Colonic mucosa (tissue), 4 donors: Measurements from ENCODE around the gene IMMP2L. TPM values are rescaled to one million over a fixed set of nuclear protein-coding genes. Genes with fewer than 3 reads are reported as not detected.

ENCODE experiments used
- DNase-seq: peaks from one replicate; pipeline ENCODE4 v3.0.0-alpha.2; 2020
- H3K27ac ChIP-seq: fragments of 200-600 bp; one replicate; pipeline ENCODE4 v1.8.0; 2021
- H3K27me3 ChIP-seq: fragments of 200-600 bp; one replicate; pipeline ENCODE4 v1.8.0; 2021
- H3K36me3 ChIP-seq: fragments of 200-600 bp; one replicate; pipeline ENCODE4 v1.8.0; 2021
- H3K4me1 ChIP-seq: fragments of 200-600 bp; one replicate; pipeline ENCODE4 v1.8.0; 2021; ENCODE audit warnings: mild to moderate bottlenecking
- H3K4me3 ChIP-seq: fragments of 200-600 bp; one replicate; pipeline ENCODE4 v1.8.0; 2021
- H3K9ac ChIP-seq, 2 donors: one replicate each; pipeline ENCODE4 v1.7.0; 2013; ENCODE audit warnings: control low read depth in 2 of 2, low read depth in 2 of 2, low read length in 2 of 2
- H3K9me3 ChIP-seq: fragments of 200-600 bp; one replicate; pipeline ENCODE4 v1.8.0; 2021
- CTCF ChIP-seq: fragments of 200-600 bp; IDR thresholded peaks from one replicate; pipeline ENCODE4 v1.8.0; 2022; ENCODE audit warnings: antibody characterized with exemption, mild to moderate bottlenecking
- intact Hi-C: fragments of 100-400 bp; cut with DNase I; formaldehyde crosslinking; loops from one replicate; pipeline ENCODE4 v1.14.1; 2022
- total RNA-seq, 2 donors: library from RNA; stranded (reverse); fragmentation: NEBNext Ultra II Directional in 1 of 2; extraction: Animal tissue kit (Norgen Biotek cat#: 25700) in 1 of 2; gene quantifications; one replicate each; pipeline ENCODE4 v1.2.1, GENCODE V29; 2021
- donor health status: healthy.
- donor health status: DM: no; HTN: no; CAD: no.
- donor health status: DM: no; HTN: no; CAD: no.

Gene IMMP2L
- total RNA-seq, 2 donors from 2014 or later, result 13.4 to 15.4 TPM

- no peak for DNase-seq
- H3K27me3 ChIP-seq, result no peaks in the 10 kb centered on the region
- no peak overlapping the region for H3K27ac ChIP-seq
- intact Hi-C loops, result no loop called here
- H3K9me3 ChIP-seq, result no peaks in the 10 kb centered on the region
- H3K4me3 ChIP-seq, result no peak overlapping the region
- no peaks in the 10 kb centered on the region for H3K4me1 ChIP-seq
- TF ChIP-seq CTCF, result no peak
- no peak overlapping the region for H3K9ac ChIP-seq
- H3K36me3 ChIP-seq, result no peaks in the 10 kb centered on the region
These were observed 337.7 kb downstream of the IMMP2L start for GRCh38 chr7:111224354-111225231.

GRCh38 chr7:111223802-111224253 is 338.5 kb downstream of the IMMP2L start:
- Histone ChIP-seq H3K9ac (no peak overlapping the region), H3K27ac (no peak overlapping the region), H3K36me3 (no peaks in the 10 kb centered on the region), H3K4me1 (no peaks in the 10 kb centered on the region), H3K4me3 (no peak overlapping the region), H3K9me3 (no peaks in the 10 kb centered on the region), H3K27me3 (no peaks in the 10 kb centered on the region)
- intact Hi-C loops, result no loop called here
- TF ChIP-seq CTCF, result no peak
- no peak for DNase-seq

GRCh38 chr7:111215550-111215949 is 346.7 kb downstream of the IMMP2L start:
- intact Hi-C loops, result no loop called here
- Histone ChIP-seq H3K9ac (no peak overlapping the region), H3K27me3 (no peaks in the 10 kb centered on the region), H3K4me3 (no peak overlapping the region), H3K9me3 (no peaks in the 10 kb centered on the region), H3K4me1 (no peaks in the 10 kb centered on the region), H3K27ac (no peak overlapping the region), H3K36me3 (no peaks in the 10 kb centered on the region)
- TF ChIP-seq CTCF, result no peak
- DNase-seq, result no peak

- H3K27ac ChIP-seq, result no peak overlapping the region
- no peak for TF ChIP-seq CTCF
- no peaks in the 10 kb centered on the region for H3K27me3 ChIP-seq
- H3K36me3 ChIP-seq, result no peaks in the 10 kb centered on the region
- no peaks in the 10 kb centered on the region for H3K9me3 ChIP-seq
- no peak overlapping the region for H3K9ac ChIP-seq
- intact Hi-C loops, result no loop called here
- no peak overlapping the region for H3K4me3 ChIP-seq
- no peaks in the 10 kb centered on the region for H3K4me1 ChIP-seq
- DNase-seq, result no peak
These were observed 349.3 kb downstream of the IMMP2L start for GRCh38 chr7:111212857-111213523.

- no peak for TF ChIP-seq CTCF
- intact Hi-C loops, result no loop called here
- no peak overlapping the region for H3K4me3 ChIP-seq
These were observed 351.3 kb downstream of the IMMP2L start for GRCh38 chr7:111210996-111211395.

More at GRCh38 chr7:111210996-111211395, 351.3 kb downstream of the IMMP2L start:
- Histone ChIP-seq H3K27me3 (no peaks in the 10 kb centered on the region), H3K9me3 (no peaks in the 10 kb centered on the region), H3K4me1 (no peaks in the 10 kb centered on the region), H3K36me3 (no peaks in the 10 kb centered on the region), H3K27ac (no peak overlapping the region), H3K9ac (no peak overlapping the region)
- DNase-seq, result no peak
